GM12878 (cell line): ENCODE results near the gene SPIRE1. TPM values are rescaled to one million over a fixed set of nuclear protein-coding genes. Genes with fewer than 3 reads are reported as not detected.

Experiments
- ATAC-seq: fragments of 200-7000 bp; cut with Tn5 transposase; 3 replicates; pipeline ENCODE4 v1.9.1; 2020; ENCODE audit warnings: mild to moderate bottlenecking, moderate library complexity
- Bru-seq: library from RNA; stranded (reverse); fragments of 400-500 nt; gene quantifications from one replicate; lab custom pipeline; 2021; lab: Mats Ljungman, UMichigan
- BruChase-seq, 2 experiments: library from RNA; stranded (reverse); fragments of 400-500 nt; gene quantifications; one replicate each; lab custom pipeline; 2021; lab: Mats Ljungman, UMichigan
- BruUV-seq: library from RNA; stranded (reverse); fragments of 400-500 nt; replicated peaks from 2 replicates; lab custom pipeline; 2021; lab: Mats Ljungman, UMichigan
- CTCF ChIA-PET: fragments of 300-600 bp; sonication (Branson Sonifier 250); formaldehyde crosslinking; extraction: SDS; loops from one replicate; lab custom pipeline; 2021; ENCODE audit warnings: inconsistent platforms; lab: Yijun Ruan, JAX
- POLR2A ChIA-PET: fragments of 350-600 bp; formaldehyde crosslinking; extraction: SDS; loops from one replicate; lab custom pipeline; 2021; ENCODE audit warnings: inconsistent platforms; lab: Charles Lee
- RAD21 ChIA-PET: fragments of 300-600 bp; sonication (Branson Sonifier 250); formaldehyde crosslinking; loops from one replicate; lab custom pipeline; 2023; ENCODE audit warnings: antibody characterized with exemption; ENCODE audit not compliant: unreplicated experiment; lab: Charles Lee
- SMC1A ChIA-PET: fragments of 300-600 bp; sonication (Branson Sonifier 250); formaldehyde crosslinking; loops from one replicate; lab custom pipeline; 2023; ENCODE audit not compliant: unreplicated experiment, uncharacterized antibody; lab: Charles Lee
- DNase-seq: peaks from one replicate; pipeline ENCODE4 v3.0.0-alpha.2; 2011; ENCODE audit warnings: low read depth, low spot score
- FAIRE-seq: peaks from 3 replicates; lab custom pipeline; 2011; peaks lifted over from hg19 to GRCh38; lab: Jason Lieb, UNC
- H2AFZ ChIP-seq: 2 replicates; pipeline ENCODE4 v1.6.0; 2011; ENCODE audit warnings: low read depth, low read length, control low read depth; ENCODE audit not compliant: control insufficient read depth
- H3K27ac ChIP-seq: 2 replicates; pipeline ENCODE4 v1.5.1; 2011; ENCODE audit warnings: control low read depth; ENCODE audit not compliant: control insufficient read depth, insufficient read depth
- H3K27me3 ChIP-seq, 2 experiments: replicated peaks in 1 of 2; 2 replicates each; pipeline versions ENCODE4 v1.6.0 to v1.6.1; 2011; ENCODE audit warnings: low read length in 1 of 2; ENCODE audit not compliant: control insufficient read depth in 2 of 2, insufficient read depth in 2 of 2
- H3K36me3 ChIP-seq, 2 experiments: 2 replicates each; pipeline ENCODE4 v1.5.1; 2011; ENCODE audit warnings: low read length in 1 of 2; ENCODE audit not compliant: control insufficient read depth in 2 of 2, insufficient read depth in 2 of 2
- H3K4me1 ChIP-seq: 2 replicates; pipeline ENCODE4 v1.6.1; 2011; ENCODE audit warnings: mild to moderate bottlenecking, low read length, moderate library complexity, mixed read lengths; ENCODE audit not compliant: control insufficient read depth, insufficient read depth
- H3K4me2 ChIP-seq: 2 replicates; pipeline ENCODE4 v1.6.0; 2011; ENCODE audit warnings: control low read depth; ENCODE audit not compliant: control insufficient read depth, insufficient read depth
- H3K4me3 ChIP-seq: fragments of 200-600 bp; sonication (generic); 2 replicates; pipeline ENCODE4 v1.5.1; 2016
- H3K79me2 ChIP-seq: 2 replicates; pipeline ENCODE4 v1.6.0; 2011; ENCODE audit warnings: low read length; ENCODE audit not compliant: control insufficient read depth, insufficient read depth
- H3K9ac ChIP-seq: 2 replicates; pipeline ENCODE4 v1.8.0; 2011; ENCODE audit warnings: low read length, control low read depth, mixed read lengths; ENCODE audit not compliant: control insufficient read depth, insufficient read depth
- H3K9me3 ChIP-seq: replicated peaks from 3 replicates; pipeline ENCODE4 v1.5.1; 2011; ENCODE audit warnings: mild to moderate bottlenecking, low read length; ENCODE audit not compliant: control insufficient read depth, insufficient read depth
- H4K20me1 ChIP-seq: 2 replicates; pipeline ENCODE4 v1.6.0; 2011; ENCODE audit not compliant: control insufficient read depth, insufficient read depth
- CBX5 ChIP-seq: sonication (generic); IDR thresholded peaks from 2 replicates; pipeline ENCODE4 v1.6.1; 2016; ENCODE audit warnings: low read depth, moderate library complexity, mild to moderate bottlenecking, inconsistent platforms
- ESRRA ChIP-seq: IDR thresholded peaks from 2 replicates; pipeline ENCODE4 v1.6.1; 2012; ENCODE audit warnings: mild to moderate bottlenecking, low read length, improper control_type of control experiment
- HDAC6 ChIP-seq: fragments of 200-600 bp; sonication (generic); IDR thresholded peaks from one replicate; pipeline ENCODE4 v1.8.0; 2017; ENCODE audit warnings: antibody characterized with exemption; ENCODE audit not compliant: unreplicated experiment
- IKZF1 ChIP-seq: fragments of 450-650 bp; conservative IDR thresholded peaks from 2 replicates; pipeline ENCODE4 v1.6.1; 2017; ENCODE audit warnings: antibody characterized with exemption, mild to moderate bottlenecking
- JUND ChIP-seq: IDR thresholded peaks from 2 replicates; pipeline ENCODE4 v1.6.1; 2012; ENCODE audit warnings: low read depth, mild to moderate bottlenecking, low read length, improper control_type of control experiment, moderate library complexity
- LARP7 ChIP-seq: fragments of 450-650 bp; IDR thresholded peaks from 2 replicates; pipeline ENCODE4 v1.6.1; 2017; ENCODE audit warnings: mild to moderate bottlenecking
- PML ChIP-seq: IDR thresholded peaks from 2 replicates; pipeline ENCODE4 v1.6.1; 2012; ENCODE audit warnings: low read length, inconsistent platforms
- POLR2A ChIP-seq: IDR thresholded peaks from 2 replicates; pipeline ENCODE4 v1.6.1; 2011; ENCODE audit warnings: low read depth, mild to moderate bottlenecking, low read length
- SRF ChIP-seq, 2 experiments: IDR thresholded peaks; 2 replicates each; pipeline ENCODE4 v1.6.1; 2011; ENCODE audit warnings: low read depth in 2 of 2, low read length in 2 of 2, mild to moderate bottlenecking in 1 of 2, moderate library complexity in 1 of 2
- YY1 ChIP-seq: IDR thresholded peaks from 2 replicates; pipeline ENCODE4 v1.6.1; 2011; ENCODE audit warnings: low read depth, mild to moderate bottlenecking, low read length
- WGBS: methylation state at CpG from one replicate; pipeline ENCODE4 v1.1.6; 2016; ENCODE audit warnings: low lambda C conversion rate; ENCODE audit not compliant: insufficient replicate concordance, insufficient coverage; ENCODE audit errors: missing lambda C conversion rate; 5-methylcytosine and 5-hydroxymethylcytosine counted together
- in situ Hi-C: fragments of 300-500 bp; cut with MboI; formaldehyde crosslinking; loops from 9 replicates; pipeline ENCODE4 v1.14.3; 2018; ENCODE audit warnings: mixed read lengths
- intact Hi-C: fragments of 100-400 bp; cut with micrococcal nuclease; formaldehyde crosslinking; loops from one replicate; pipeline ENCODE4 v1.14.2; 2022; ENCODE audit not compliant: unreplicated experiment
- long read RNA-seq, 2 experiments: library from polyadenylated mRNA; unstranded; transcript quantifications; one replicate each; pipeline ENCODE4 v2.0.0, GENCODE V29; 2019 to 2020
- polyA minus RNA-seq, 3 experiments: library from RNA; depleted of rRNA, polyadenylated mRNA; stranded (reverse); fragments of >200 nt; gene quantifications; 2 replicates each; pipeline ENCODE4 v1.2.3, GENCODE V29; 2011
- polyA plus RNA-seq, 11 experiments: library from polyadenylated mRNA; depleted of rRNA in 4 of 11; unstranded in 6 of 11; stranded (reverse) in 5 of 11; fragments of >200 nt; fragmentation: Nextera tagmentation in 4 of 11; fragmentation: Illumina TruSeq in 1 of 11; extraction: Ambion mirVana in 4 of 11; extraction: Trizol in 1 of 11; gene quantifications; 1 replicate in 1 of 11; 2 replicates in 10 of 11; pipeline versions ENCODE4 v1.2.1 to v1.2.3, GENCODE V29; 2011 to 2016; ENCODE audit warnings: inconsistent platforms in 2 of 11, missing spikeins in 2 of 11, low read depth in 1 of 11
- total RNA-seq, 4 experiments: library from RNA; depleted of rRNA in 3 of 4; stranded (reverse); fragments of >200 nt in 3 of 4; fragmentation: Illumina TruSeq in 1 of 4; extraction: Trizol in 1 of 4; gene quantifications; 2 replicates each; pipeline versions ENCODE4 v1.2.1 to v1.2.3, GENCODE V29; 2013 to 2021
- TF ChIP-seq, protein P1 (sequence below): IDR thresholded peaks from 2 replicates; pipeline ENCODE4 v1.6.1; 2012; ENCODE audit warnings: mild to moderate bottlenecking, low read depth, low read length
- TF ChIP-seq, protein P2 (sequence below): fragments of 150-350 bp; IDR thresholded peaks from 2 replicates; pipeline ENCODE4 v1.6.1; 2016; ENCODE audit warnings: low read depth, low read length

Gene SPIRE1
- total RNA-seq (2013; cell fraction: nucleolus; rRNA removed), result 0.07 TPM in 1 of 2 replicates, not detected in the other
- total RNA-seq (2014; rRNA removed), result 9.2 TPM in 2 replicates
- 7.6 and 8.6 TPM in 2 replicates for total RNA-seq (2014; rRNA removed; fragmentation: Illumina TruSeq; extraction: Trizol)
- 6.9 and 8.4 TPM in 2 replicates for total RNA-seq (2021)
- 0.43 TPM for polyA plus RNA-seq (2011; ENCODE audit: low read depth)
- polyA plus RNA-seq (2011; rRNA removed), result 0.18 and 0.19 TPM in 2 replicates
- 0.06 and 0.10 TPM in 2 replicates for polyA plus RNA-seq (2011; cell fraction: cytosol; rRNA removed)
- polyA plus RNA-seq (2011; cell fraction: nucleus; rRNA removed), result 0.06 and 0.09 TPM in 2 replicates
- 0.54 and 1.00 TPM in 2 replicates for polyA plus RNA-seq (2012)
- 7.3 and 7.6 TPM in 2 replicates for polyA plus RNA-seq (2014; fragmentation: Illumina TruSeq; extraction: Trizol)
- 1 to 10 TPM; 1.9 to 2.6 TPM for polyA plus RNA-seq (2014; fragmentation: Nextera tagmentation; extraction: Ambion mirVana)
- polyA plus RNA-seq (2014; rRNA removed), result 4.4 and 5.3 TPM in 2 replicates
- polyA plus RNA-seq (2016; fragmentation: Nextera tagmentation; extraction: Ambion mirVana), result 1 to 10 TPM; 1.4 to 3.3 TPM
- 0.07 and 0.10 TPM in 2 replicates for polyA minus RNA-seq (2011; rRNA and poly(A)+ RNA removed)
- polyA minus RNA-seq (2011; cell fraction: cytosol; rRNA and poly(A)+ RNA removed), result 0.53 TPM in 1 of 2 replicates, not detected in the other
- under 0.01 TPM in 1 of 2 replicates, not detected in the other for polyA minus RNA-seq (2011; cell fraction: nucleus; rRNA and poly(A)+ RNA removed)
- percentile 28 among the genes with signal in this experiment for Bru-seq, nascent RNA
- BruChase-seq, experiment 1, labeled RNA remaining after a 6-hour chase, result percentile 28 among the genes with signal in this experiment
- percentile 28 among the genes with signal in this experiment for BruChase-seq, experiment 2, labeled RNA remaining after a 2-hour chase
- long read RNA-seq, experiment 1, result 0 reads
- long read RNA-seq, experiment 2, partial matches to known transcripts, result 0 of 4 reads
- long read RNA-seq, experiment 2, other reads (novel, unspliced or antisense), result 4 of 4 reads

DNA sequence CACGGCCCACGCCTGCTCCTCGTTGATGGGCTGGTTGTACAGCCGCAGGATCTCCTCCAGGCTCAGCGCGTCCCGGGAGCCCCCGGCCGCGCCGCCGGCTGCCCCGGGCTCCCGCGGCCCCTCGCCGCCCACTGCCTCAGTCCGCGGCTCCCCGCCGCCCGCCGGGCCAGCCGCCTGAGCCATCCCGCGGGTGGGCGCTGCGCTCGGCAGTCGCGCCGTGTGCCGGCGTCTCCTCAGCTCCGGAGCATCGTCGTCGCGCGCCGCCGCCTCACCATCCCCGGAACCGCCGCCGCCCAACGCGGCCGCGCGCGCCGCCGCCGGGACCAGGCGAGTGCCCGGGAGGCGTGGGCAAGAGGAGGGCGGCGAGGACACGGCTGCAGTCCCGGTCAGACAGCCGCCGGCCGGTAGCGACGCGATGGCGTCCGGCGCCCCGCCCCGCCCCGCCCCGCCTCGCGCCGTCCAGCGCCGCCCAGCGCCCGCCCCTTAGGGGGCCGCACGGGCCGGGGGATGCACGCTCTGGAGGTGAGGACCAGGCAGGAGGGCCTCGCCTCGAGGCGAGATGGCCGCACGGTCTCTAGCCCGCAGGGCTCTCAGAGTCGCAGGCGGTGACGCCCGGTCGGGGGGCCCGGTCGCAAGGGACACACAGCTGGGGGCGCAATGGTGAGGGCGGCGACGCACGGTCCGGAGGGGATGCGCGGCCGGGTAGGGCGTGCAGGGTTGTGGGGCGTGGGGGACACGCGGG is at the start of gene SPIRE1:
Gene SPIRE1 (minus strand): TSS at position 424 of the 742 bp plus-strand sequence. CDS start 241 bp downstream, at position 183.
- POLR2A ChIA-PET, result no interaction called here
- Histone ChIP-seq H4K20me1 (no peaks in the 10 kb centered on the region), H2AFZ (peak within 1 kb of the TSS; percentile 83), H3K27ac (no peak within 1 kb of the TSS), H3K4me2 (peak within 1 kb of the TSS; percentile 28), H3K9ac (no peak within 1 kb of the TSS), H3K4me3 (peak within 1 kb of the TSS; percentile 73), H3K79me2 (no peaks in the 10 kb centered on the region), H3K4me1 (no peaks in the 10 kb centered on the region), H3K36me3 (no peaks in the 10 kb centered on the region), H3K27me3 (peaks cover 0 to 2% of the 10 kb centered on the region in 2 experiments; a peak in 2 of 4 replicates), H3K9me3 (no peaks in the 10 kb centered on the region)
- RAD21 ChIA-PET, result interaction anchor here (1.4 kb wide), 1 partner anchor 264 kb away, joined by 5 read pairs; no protein-coding TSS in a partner anchor
- no peak for DNase-seq
- CTCF ChIA-PET, result interaction anchor here (0.6 to 9.6 kb wide), 2 partner anchors 216 to 266 kb away, joined by 3 to 71 read pairs; no protein-coding TSS in a partner anchor
- WGBS, result 3% methylated on average over 41 of the region's 112 CpGs
- no TSS peak for BruUV-seq
- ATAC-seq, result peak; percentile 82
- FAIRE-seq, result no peak
- intact Hi-C loops, result loop anchor here (5.0 kb wide), 1 partner anchor 116 kb away; no protein-coding TSS in a partner anchor
- in situ Hi-C loops, result no loop called here
- SMC1A ChIA-PET, result no interaction called here
- TF ChIP-seq YY1, result 0 out of 2 replicates have a peak, but pooled peaks have one; percentile 25
- TF ChIP-seq ESRRA, result no peak
- TF ChIP-seq, protein P1, sequence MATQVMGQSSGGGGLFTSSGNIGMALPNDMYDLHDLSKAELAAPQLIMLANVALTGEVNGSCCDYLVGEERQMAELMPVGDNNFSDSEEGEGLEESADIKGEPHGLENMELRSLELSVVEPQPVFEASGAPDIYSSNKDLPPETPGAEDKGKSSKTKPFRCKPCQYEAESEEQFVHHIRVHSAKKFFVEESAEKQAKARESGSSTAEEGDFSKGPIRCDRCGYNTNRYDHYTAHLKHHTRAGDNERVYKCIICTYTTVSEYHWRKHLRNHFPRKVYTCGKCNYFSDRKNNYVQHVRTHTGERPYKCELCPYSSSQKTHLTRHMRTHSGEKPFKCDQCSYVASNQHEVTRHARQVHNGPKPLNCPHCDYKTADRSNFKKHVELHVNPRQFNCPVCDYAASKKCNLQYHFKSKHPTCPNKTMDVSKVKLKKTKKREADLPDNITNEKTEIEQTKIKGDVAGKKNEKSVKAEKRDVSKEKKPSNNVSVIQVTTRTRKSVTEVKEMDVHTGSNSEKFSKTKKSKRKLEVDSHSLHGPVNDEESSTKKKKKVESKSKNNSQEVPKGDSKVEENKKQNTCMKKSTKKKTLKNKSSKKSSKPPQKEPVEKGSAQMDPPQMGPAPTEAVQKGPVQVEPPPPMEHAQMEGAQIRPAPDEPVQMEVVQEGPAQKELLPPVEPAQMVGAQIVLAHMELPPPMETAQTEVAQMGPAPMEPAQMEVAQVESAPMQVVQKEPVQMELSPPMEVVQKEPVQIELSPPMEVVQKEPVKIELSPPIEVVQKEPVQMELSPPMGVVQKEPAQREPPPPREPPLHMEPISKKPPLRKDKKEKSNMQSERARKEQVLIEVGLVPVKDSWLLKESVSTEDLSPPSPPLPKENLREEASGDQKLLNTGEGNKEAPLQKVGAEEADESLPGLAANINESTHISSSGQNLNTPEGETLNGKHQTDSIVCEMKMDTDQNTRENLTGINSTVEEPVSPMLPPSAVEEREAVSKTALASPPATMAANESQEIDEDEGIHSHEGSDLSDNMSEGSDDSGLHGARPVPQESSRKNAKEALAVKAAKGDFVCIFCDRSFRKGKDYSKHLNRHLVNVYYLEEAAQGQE, result no peak
- no peak for TF ChIP-seq PML
- TF ChIP-seq CBX5, result no peak
- TF ChIP-seq JUND, result no peak
- TF ChIP-seq HDAC6, result peak; percentile 55
- no peak for TF ChIP-seq SRF (IDR thresholded peaks at IDR 0.05; ENCODE audit: low read depth in 2 of 2, low read length in 2 of 2)
- peak; percentile 43; the same call in 1 of the 2 replicates for TF ChIP-seq POLR2A
- TF ChIP-seq IKZF1, result peak; percentile 43; the same call in 1 of the 2 replicates
- TF ChIP-seq, protein P2, sequence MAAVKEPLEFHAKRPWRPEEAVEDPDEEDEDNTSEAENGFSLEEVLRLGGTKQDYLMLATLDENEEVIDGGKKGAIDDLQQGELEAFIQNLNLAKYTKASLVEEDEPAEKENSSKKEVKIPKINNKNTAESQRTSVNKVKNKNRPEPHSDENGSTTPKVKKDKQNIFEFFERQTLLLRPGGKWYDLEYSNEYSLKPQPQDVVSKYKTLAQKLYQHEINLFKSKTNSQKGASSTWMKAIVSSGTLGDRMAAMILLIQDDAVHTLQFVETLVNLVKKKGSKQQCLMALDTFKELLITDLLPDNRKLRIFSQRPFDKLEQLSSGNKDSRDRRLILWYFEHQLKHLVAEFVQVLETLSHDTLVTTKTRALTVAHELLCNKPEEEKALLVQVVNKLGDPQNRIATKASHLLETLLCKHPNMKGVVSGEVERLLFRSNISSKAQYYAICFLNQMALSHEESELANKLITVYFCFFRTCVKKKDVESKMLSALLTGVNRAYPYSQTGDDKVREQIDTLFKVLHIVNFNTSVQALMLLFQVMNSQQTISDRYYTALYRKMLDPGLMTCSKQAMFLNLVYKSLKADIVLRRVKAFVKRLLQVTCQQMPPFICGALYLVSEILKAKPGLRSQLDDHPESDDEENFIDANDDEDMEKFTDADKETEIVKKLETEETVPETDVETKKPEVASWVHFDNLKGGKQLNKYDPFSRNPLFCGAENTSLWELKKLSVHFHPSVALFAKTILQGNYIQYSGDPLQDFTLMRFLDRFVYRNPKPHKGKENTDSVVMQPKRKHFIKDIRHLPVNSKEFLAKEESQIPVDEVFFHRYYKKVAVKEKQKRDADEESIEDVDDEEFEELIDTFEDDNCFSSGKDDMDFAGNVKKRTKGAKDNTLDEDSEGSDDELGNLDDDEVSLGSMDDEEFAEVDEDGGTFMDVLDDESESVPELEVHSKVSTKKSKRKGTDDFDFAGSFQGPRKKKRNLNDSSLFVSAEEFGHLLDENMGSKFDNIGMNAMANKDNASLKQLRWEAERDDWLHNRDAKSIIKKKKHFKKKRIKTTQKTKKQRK, result no peak
- 0 out of 2 replicates have a peak, but pooled peaks have one; percentile 29 for TF ChIP-seq LARP7
